ENCODE data around the gene HOMER1. TPM values are rescaled to one million over a fixed set of nuclear protein-coding genes. Genes with fewer than 3 reads are reported as not detected.
A peak's percentile ranks its signal among the peaks of the same experiment; 100 is the strongest.

Gene HOMER1
- total and polyA plus RNA-seq, 9 of the 15 experiments (the other 6 are each of a cell fraction or from before 2014, with no cell fraction given): 6.3 to 39.9 (median 9.9) TPM

GRCh38 chr5:79378510-79379186, 135.3 kb downstream of the HOMER1 start (continued):
- TF ChIP-seq SMARCA5 (IDR thresholded peaks at IDR 0.05): no peak

- no peak overlapping the region for H3K9ac ChIP-seq (ENCODE audit: insufficient read depth in 1 of 2, low read depth in 2 of 2, low read length in 2 of 2)
- no peaks in the 10 kb centered on the region for H3K9me3 ChIP-seq (replicated peaks; ENCODE audit: control insufficient read depth, insufficient read depth, low read depth, low read length)
- H3K27me3 ChIP-seq (ENCODE audit: control insufficient read depth in 2 of 2, insufficient read depth in 2 of 2, low read length in 2 of 2): no peaks in the 10 kb centered on the region
- no peak overlapping the region for H3K4me3 ChIP-seq
- H3K9me1 ChIP-seq (ENCODE audit: control insufficient read depth, insufficient read depth, low read length): no peaks in the 10 kb centered on the region
- no peaks in the 10 kb centered on the region for H3K36me3 ChIP-seq (ENCODE audit: control insufficient read depth, insufficient read depth, low read length)
- ATAC-seq: no peak
- H2AFZ ChIP-seq (ENCODE audit: low read depth, low read length): no peak overlapping the region
- FAIRE-seq: peak; percentile 46
- CTCF ChIA-PET (ENCODE audit: low intra/inter-chr PET ratio): no interaction called here
- intact Hi-C loops (cut with micrococcal nuclease) (no loop called here), in situ Hi-C loops (cut with MboI) (no loop called here)
- H3K4me1 ChIP-seq (replicated peaks in 1 of 2; ENCODE audit: control insufficient read depth in 2 of 2, insufficient read depth in 2 of 2, low read length in 2 of 2): no peaks in the 10 kb centered on the region
- no peaks in the 10 kb centered on the region for H3K79me2 ChIP-seq (ENCODE audit: control insufficient read depth, insufficient read depth, low read length)
- 6% methylated on average over 1 of the region's 1 CpG for WGBS (ENCODE audit: insufficient coverage, low coverage, missing lambda C conversion rate)
- no TSS peak for BruUV-seq (replicated peaks)
- H3K4me2 ChIP-seq (ENCODE audit: insufficient read depth, low read length): no peak overlapping the region
- no peaks in the 10 kb centered on the region for H4K20me1 ChIP-seq (replicated peaks; ENCODE audit: control insufficient read depth, insufficient read depth, low read length)
- no peak overlapping the region for H3K27ac ChIP-seq (ENCODE audit: extremely low read depth, low read depth, low read length)
- DNase-seq (ENCODE audit: extremely low read depth in 1 of 4, low spot score in 3 of 4): no peak
- POLR2A ChIA-PET: interaction anchor here (0.6 kb wide), 1 partner anchor 11 kb away, joined by 3 read pairs; no protein-coding TSS in a partner anchor
- TF ChIP-seq NR0B1 (IDR thresholded peaks at IDR 0.05; ENCODE audit: partially characterized antibody) (no peak), ZNF133 (CRISPR knock-in tag; IDR thresholded peaks at IDR 0.05) (no peak), ETS1 (conservative IDR thresholded peaks at IDR 0.05; ENCODE audit: control insufficient read depth, low read depth, low read length) (no peak), ZNF318 (IDR thresholded peaks at IDR 0.05; ENCODE audit: borderline replicate concordance in 1 of 2, low read depth in 1 of 2) (no peak), CC2D1A (IDR thresholded peaks at IDR 0.05) (no peak), ELK1 (CRISPR knock-in tag; IDR thresholded peaks at IDR 0.05) (no peak), MIER1 (IDR thresholded peaks at IDR 0.05; ENCODE audit: low read depth) (no peak)
Observed at GRCh38 chr5:79357398-79357797, 156.5 kb downstream of the HOMER1 start.
